Body of pancreas (tissue), 4 donors: Measurements from ENCODE around the gene ANKRD9.

Experiments used
- CTCF ChIP-seq, 7 experiments: fragments of 450-650 bp in 4 of 7; fragments of 200-600 bp in 3 of 7; sonication (generic) in 3 of 7; IDR thresholded peaks; one replicate each; pipeline ENCODE4 v1.5.1; 2016 to 2019; ENCODE audit warnings: antibody characterized with exemption in 7 of 7
- POLR2A ChIP-seq, 3 donors: fragments of 450-650 bp; IDR thresholded peaks; one replicate each; pipeline ENCODE4 v1.6.1; 2016; ENCODE audit warnings: antibody characterized with exemption in 3 of 3, mild to moderate bottlenecking in 2 of 3

- no peak for TF ChIP-seq CTCF (IDR thresholded peaks at IDR 0.05)
- TF ChIP-seq POLR2A (IDR thresholded peaks at IDR 0.05), result no peak
Observed at GRCh38 chr14:102472791-102473150, 36.8 kb downstream of the ANKRD9 start.
